GM18505 (cell line): ENCODE data around the gene GIMAP5.

Experiments
- ATAC-seq: cut with Tn5 transposase; IDR thresholded peaks from one replicate; pipeline ENCODE4 v1.9.1; 2021; ENCODE audit not compliant: unreplicated experiment
- POLR2A ChIP-seq: IDR thresholded peaks from 4 replicates; pipeline ENCODE4 v1.6.1; 2011; ENCODE audit warnings: borderline replicate concordance; ENCODE audit not compliant: insufficient read depth, insufficient read length; ENCODE audit errors: extremely low read depth

Gene GIMAP5

GRCh38 chr7:150737265-150738055 lies at the start of gene GIMAP5:
GIMAP5 (plus strand) TSS chr7:150737418; CDS start chr7:150740885, 3,467 bp downstream.
- ATAC-seq: no peak

GRCh38 chr7:150688630-150689029 lies 48.6 kb upstream of the GIMAP5 start:
- ATAC-seq: no peak
- TF ChIP-seq POLR2A: no peak

More at GRCh38 chr7:150737265-150738055, at the start of gene GIMAP5:
- peak; percentile 60 for TF ChIP-seq POLR2A

GRCh38 chr7:150695654-150696053 lies 41.6 kb upstream of the GIMAP5 start:
- TF ChIP-seq POLR2A: no peak
- ATAC-seq: no peak

GRCh38 chr7:150703209-150703608 lies 34.0 kb upstream of the GIMAP5 start:
- ATAC-seq: no peak
- no peak for TF ChIP-seq POLR2A

GRCh38 chr7:150715293-150715692 lies 21.9 kb upstream of the GIMAP5 start:
- no peak for ATAC-seq
- no peak for TF ChIP-seq POLR2A

GRCh38 chr7:150715738-150716137 lies 21.5 kb upstream of the GIMAP5 start:
- ATAC-seq: no peak
- no peak for TF ChIP-seq POLR2A

GRCh38 chr7:150716368-150716767 lies 20.9 kb upstream of the GIMAP5 start, which contains the start of gene GIMAP1:
GIMAP1 (plus strand) TSS chr7:150716613; CDS start chr7:150719048, 2,435 bp downstream.
- peak; percentile 65 for TF ChIP-seq POLR2A
- no peak for ATAC-seq

- no peak for TF ChIP-seq POLR2A
- ATAC-seq: no peak
These were observed 20.3 kb upstream of the GIMAP5 start for GRCh38 chr7:150716939-150717338.

- TF ChIP-seq POLR2A: no peak
- no peak for ATAC-seq
These were observed 19.3 kb upstream of the GIMAP5 start for GRCh38 chr7:150717814-150718420.

GRCh38 chr7:150719436-150719835 lies 17.8 kb upstream of the GIMAP5 start:
- no peak for ATAC-seq
- TF ChIP-seq POLR2A: no peak

- TF ChIP-seq POLR2A: no peak
- no peak for ATAC-seq
These were observed 17.0 kb upstream of the GIMAP5 start for GRCh38 chr7:150719960-150720891.

GRCh38 chr7:150721970-150722373 lies 15.2 kb upstream of the GIMAP5 start:
- ATAC-seq: no peak
- no peak for TF ChIP-seq POLR2A

GRCh38 chr7:150722431-150722931 lies 14.7 kb upstream of the GIMAP5 start:
- no peak for TF ChIP-seq POLR2A
- no peak for ATAC-seq
